ENCODE data around the gene RILP. TPM values are rescaled to one million over a fixed set of nuclear protein-coding genes. Genes with fewer than 3 reads are reported as not detected.

The RILP gene
- total RNA-seq, 2 donors from 2014 or later = 16.1 to 38.9 TPM

DNA sequence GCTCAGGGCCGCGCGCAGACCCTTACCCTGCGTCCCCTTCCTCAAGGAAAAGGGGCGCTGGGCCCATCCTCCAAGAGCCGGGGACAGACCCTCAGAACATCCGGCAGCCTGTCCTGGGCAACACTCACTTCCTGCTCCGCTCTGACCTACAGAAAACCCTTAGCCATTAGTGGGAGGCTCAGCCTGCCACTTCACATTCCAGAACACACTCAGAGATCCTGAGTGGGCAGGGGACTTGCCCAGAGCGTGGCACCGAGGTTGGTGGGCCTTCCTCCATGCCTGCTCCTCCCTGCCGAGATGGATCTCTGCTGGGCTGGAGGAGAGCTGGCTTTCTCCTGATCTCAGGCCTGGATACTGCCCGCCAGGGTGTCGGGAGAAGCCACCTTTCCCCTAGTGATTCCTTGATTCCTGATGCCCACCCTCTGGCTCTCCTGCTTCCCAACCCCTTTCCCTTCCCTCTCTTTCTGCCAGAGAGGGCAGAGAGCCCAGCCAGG is 5.6 kb downstream of the RILP start:
- no peaks in the 10 kb centered on the region for H3K27me3 ChIP-seq (replicated peaks; ENCODE audit: insufficient read depth)
- H3K9me3 ChIP-seq = no peaks in the 10 kb centered on the region
- H3K36me3 ChIP-seq = no peaks in the 10 kb centered on the region
- no peak for ATAC-seq (ENCODE audit: insufficient number of reproducible peaks, low FRiP score, low read depth)
- H3K4me3 ChIP-seq = peak overlapping the region; percentile 73
- H3K27ac ChIP-seq = no peak overlapping the region
- TF ChIP-seq, protein P1, sequence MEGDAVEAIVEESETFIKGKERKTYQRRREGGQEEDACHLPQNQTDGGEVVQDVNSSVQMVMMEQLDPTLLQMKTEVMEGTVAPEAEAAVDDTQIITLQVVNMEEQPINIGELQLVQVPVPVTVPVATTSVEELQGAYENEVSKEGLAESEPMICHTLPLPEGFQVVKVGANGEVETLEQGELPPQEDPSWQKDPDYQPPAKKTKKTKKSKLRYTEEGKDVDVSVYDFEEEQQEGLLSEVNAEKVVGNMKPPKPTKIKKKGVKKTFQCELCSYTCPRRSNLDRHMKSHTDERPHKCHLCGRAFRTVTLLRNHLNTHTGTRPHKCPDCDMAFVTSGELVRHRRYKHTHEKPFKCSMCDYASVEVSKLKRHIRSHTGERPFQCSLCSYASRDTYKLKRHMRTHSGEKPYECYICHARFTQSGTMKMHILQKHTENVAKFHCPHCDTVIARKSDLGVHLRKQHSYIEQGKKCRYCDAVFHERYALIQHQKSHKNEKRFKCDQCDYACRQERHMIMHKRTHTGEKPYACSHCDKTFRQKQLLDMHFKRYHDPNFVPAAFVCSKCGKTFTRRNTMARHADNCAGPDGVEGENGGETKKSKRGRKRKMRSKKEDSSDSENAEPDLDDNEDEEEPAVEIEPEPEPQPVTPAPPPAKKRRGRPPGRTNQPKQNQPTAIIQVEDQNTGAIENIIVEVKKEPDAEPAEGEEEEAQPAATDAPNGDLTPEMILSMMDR (IDR thresholded peaks at IDR 0.05) = no peak
- DNase-seq (ENCODE audit: low spot score) = no peak
- H3K4me1 ChIP-seq (ENCODE audit: control insufficient read depth in 1 of 2, low read depth in 2 of 2) = peaks cover 6 to 21% of the 10 kb centered on the region in 2 donors

DNA sequence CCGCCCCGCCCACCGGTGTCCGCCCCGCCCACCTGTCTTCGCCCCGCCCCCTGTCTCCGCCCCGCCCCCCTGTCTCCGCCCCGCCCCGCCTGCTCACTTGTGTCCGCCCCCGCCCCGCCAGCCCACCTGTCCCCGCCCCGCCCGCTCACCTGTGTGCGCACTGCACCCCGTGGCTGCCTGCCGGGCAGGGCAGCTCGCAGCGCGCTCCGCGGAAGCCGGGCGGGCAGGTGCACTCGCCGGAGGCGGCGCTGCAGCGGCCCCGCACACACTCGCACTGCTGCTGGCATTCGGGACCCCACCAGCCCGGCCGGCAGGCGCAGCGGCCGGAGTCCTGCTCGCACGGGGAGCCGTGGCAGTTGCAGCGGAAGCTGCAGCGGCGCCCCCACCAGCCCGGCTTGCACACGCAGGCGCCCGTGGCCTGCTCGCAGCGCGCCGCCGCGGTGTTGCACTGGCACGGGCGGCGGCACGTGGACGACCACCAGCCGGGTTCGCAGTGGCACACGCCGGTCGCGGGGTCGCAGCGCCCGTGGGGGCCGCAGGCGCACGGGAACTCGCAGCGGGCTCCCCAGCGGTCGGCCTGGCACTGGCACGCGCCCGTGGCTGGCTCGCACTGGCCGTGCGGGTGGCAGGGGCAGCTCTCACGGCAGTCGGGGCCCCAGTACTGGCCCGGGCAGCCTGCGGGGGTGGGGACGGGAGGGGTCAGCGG is 6.2 kb downstream of the RILP start:
- no peak for DNase-seq (ENCODE audit: low spot score)
- no peak for ATAC-seq (ENCODE audit: insufficient number of reproducible peaks, low FRiP score, low read depth)
- Histone ChIP-seq H3K9me3 (no peaks in the 10 kb centered on the region), H3K27ac (no peak overlapping the region), H3K4me3 (peak overlapping the region; percentile 73), H3K36me3 (no peaks in the 10 kb centered on the region), H3K4me1 (ENCODE audit: control insufficient read depth in 1 of 2, low read depth in 2 of 2) (peaks cover 6 to 20% of the 10 kb centered on the region in 2 donors), H3K27me3 (replicated peaks; ENCODE audit: insufficient read depth) (no peaks in the 10 kb centered on the region)
- TF ChIP-seq, protein P1 (IDR thresholded peaks at IDR 0.05) = no peak

DNA sequence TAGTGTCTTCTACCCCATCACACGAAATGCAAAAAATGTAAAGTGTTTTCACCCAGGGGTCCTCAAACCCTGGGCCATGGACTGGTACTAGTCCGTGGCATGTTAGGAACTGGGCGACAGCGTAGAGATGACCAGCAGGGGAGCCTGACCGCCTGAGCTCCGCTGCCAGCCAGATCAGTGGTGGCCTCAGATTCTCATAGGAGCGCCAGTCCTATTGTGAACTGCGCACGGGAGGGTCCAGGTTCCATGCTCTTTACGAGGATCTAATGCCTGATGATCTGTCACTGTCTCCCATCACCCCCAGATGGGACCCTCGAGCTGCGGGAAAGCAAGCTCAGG is 8.6 kb downstream of the RILP start:
- Histone ChIP-seq H3K36me3 (no peaks in the 10 kb centered on the region), H3K27me3 (replicated peaks; ENCODE audit: insufficient read depth) (no peaks in the 10 kb centered on the region), H3K4me1 (ENCODE audit: control insufficient read depth in 1 of 2, low read depth in 2 of 2) (peaks cover 0 to 10% of the 10 kb centered on the region in 2 donors), H3K9me3 (no peaks in the 10 kb centered on the region), H3K4me3 (no peak overlapping the region), H3K27ac (no peak overlapping the region)
- ATAC-seq (ENCODE audit: insufficient number of reproducible peaks, low FRiP score, low read depth) = no peak
- TF ChIP-seq, protein P1 (IDR thresholded peaks at IDR 0.05) = no peak
- no peak for DNase-seq (ENCODE audit: low spot score)

DNA sequence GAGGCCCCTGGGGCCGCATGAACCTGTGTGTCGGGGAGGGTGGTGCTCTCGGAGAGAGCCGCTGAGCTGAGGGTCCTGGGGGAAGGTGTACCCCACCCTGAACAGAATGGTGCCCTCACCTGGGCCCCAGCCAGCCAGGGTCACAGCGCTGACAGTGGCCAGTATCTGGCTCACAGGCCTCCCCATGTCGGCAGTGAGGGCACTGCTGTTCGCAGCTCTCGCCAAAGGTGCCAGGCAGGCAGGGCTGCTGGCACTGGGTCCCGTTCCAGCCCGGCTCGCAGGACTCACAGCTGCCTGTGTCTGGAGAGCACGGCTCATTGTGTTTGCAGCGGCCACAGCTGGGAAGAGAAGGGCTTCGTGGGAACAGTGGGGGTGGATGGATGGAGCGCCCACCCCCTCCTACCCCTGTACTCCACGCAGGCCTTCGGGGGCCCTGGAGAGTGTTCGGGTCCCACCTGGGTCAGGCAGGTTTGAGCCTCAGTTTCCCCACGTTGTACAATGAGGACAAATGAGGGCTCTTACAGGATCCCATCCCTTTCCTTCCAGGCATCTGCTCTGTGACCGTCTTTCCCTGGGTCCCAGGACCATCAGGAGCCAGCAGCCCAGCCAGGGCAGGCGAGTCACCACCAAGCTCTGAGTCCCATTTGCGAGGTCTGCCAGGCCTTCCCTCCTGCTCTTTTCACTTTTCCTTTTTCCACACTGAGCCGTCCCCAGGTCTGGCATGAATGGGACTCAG is 9.2 kb downstream of the RILP start:
- Histone ChIP-seq H3K27me3 (replicated peaks; ENCODE audit: insufficient read depth) (no peaks in the 10 kb centered on the region), H3K9me3 (no peaks in the 10 kb centered on the region), H3K4me1 (ENCODE audit: control insufficient read depth in 1 of 2, low read depth in 2 of 2) (peaks cover 0 to 10% of the 10 kb centered on the region in 2 donors), H3K36me3 (no peaks in the 10 kb centered on the region), H3K4me3 (no peak overlapping the region), H3K27ac (no peak overlapping the region)
- TF ChIP-seq, protein P1 (IDR thresholded peaks at IDR 0.05) = no peak
- ATAC-seq (ENCODE audit: insufficient number of reproducible peaks, low FRiP score, low read depth) (no peak), DNase-seq (ENCODE audit: low spot score) (no peak)

DNA sequence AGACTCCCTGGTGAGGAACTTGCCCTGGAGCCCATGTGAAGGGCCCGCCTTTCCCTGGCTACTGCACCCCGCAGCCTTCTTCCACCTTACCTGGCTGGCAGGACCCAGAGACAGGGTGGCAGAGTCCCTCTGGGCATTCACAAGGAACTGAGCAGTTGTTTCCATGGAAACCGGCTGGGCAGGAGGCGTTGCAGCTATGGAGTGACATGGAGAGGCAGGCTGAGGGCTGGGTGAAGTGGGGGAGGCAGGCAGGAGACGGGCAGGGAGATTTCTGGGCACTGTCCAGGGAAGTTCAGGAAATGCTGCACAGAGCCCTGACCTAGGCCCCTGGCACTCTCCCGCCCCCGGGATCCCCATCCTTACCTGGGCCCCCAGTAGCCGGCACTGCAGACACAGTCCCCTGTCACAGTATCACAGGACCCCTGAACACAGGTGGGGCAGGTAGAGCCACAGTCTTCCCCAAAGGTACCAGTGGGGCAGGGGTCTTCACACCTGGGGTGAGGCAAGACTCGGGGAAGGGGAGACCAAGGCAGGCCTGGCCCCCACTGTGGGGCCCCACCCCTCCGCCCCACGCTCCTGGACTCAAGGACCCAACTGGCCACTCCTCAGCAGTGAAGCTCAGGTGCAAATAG is 10.0 kb downstream of the RILP start:
- Histone ChIP-seq H3K4me1 (ENCODE audit: control insufficient read depth in 1 of 2, low read depth in 2 of 2) (peaks cover 0 to 10% of the 10 kb centered on the region in 2 donors), H3K36me3 (no peaks in the 10 kb centered on the region), H3K4me3 (no peak overlapping the region), H3K9me3 (no peaks in the 10 kb centered on the region), H3K27me3 (replicated peaks; ENCODE audit: insufficient read depth) (no peaks in the 10 kb centered on the region), H3K27ac (no peak overlapping the region)
- ATAC-seq (ENCODE audit: insufficient number of reproducible peaks, low FRiP score, low read depth) = no peak
- TF ChIP-seq, protein P1 (IDR thresholded peaks at IDR 0.05) = no peak
- no peak for DNase-seq (ENCODE audit: low spot score)

Measured in thoracic aorta (tissue), 2 donors.